ENCODE data around the gene ADGRV1.

The ADGRV1 gene

DNA sequence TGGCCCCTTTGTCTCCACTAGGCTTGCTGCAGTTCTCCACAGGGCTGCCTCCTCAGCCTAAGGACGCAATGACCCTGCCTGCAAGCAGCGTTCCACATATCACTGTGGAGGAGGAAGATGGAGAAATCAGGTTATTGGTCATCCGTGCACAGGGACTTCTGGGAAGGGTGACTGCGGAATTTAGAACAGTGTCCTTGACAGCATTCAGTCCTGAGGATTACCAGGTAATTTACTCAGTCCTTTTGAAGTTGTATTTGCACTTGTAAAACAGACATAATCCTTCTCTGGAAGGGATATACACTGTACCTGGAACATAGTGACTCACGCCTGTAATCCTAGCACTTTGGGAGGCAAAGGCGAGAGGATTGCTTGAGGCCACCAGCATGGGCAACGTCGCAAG, 116.6 kb downstream of the ADGRV1 start:
- no peak for DNase-seq
- no peaks in the 10 kb centered on the region for H4K20me1 ChIP-seq (ENCODE audit: insufficient read depth, low read length)
- no peak overlapping the region for H3K4me2 ChIP-seq (ENCODE audit: insufficient read depth, low read length)
- H3K79me2 ChIP-seq (ENCODE audit: insufficient read depth, low read length): no peaks in the 10 kb centered on the region
- no peak for ATAC-seq (ENCODE audit: insufficient read depth, low read depth)
- H3K27me3 ChIP-seq (ENCODE audit: insufficient read depth, low read length, poor library complexity): no peaks in the 10 kb centered on the region
- TF ChIP-seq EZH2 (IDR thresholded peaks at IDR 0.05; ENCODE audit: borderline replicate concordance, low read depth, low read length, severe bottlenecking): no peak
- no peak for TF ChIP-seq CTCF (IDR thresholded peaks at IDR 0.05; ENCODE audit: borderline replicate concordance, extremely low read depth, low read length, poor library complexity, severe bottlenecking)
- no peak overlapping the region for H3K9ac ChIP-seq (ENCODE audit: low read depth, low read length)
- no peak overlapping the region for H3K27ac ChIP-seq (ENCODE audit: low read length)
- H3K4me3 ChIP-seq (ENCODE audit: low read depth in 1 of 2, low read length in 2 of 2): no peak overlapping the region
- H3K4me1 ChIP-seq (ENCODE audit: insufficient read depth, low read length): no peaks in the 10 kb centered on the region
- H3K9me3 ChIP-seq (ENCODE audit: insufficient read depth, low read length, severe bottlenecking): no peaks in the 10 kb centered on the region
- H2AFZ ChIP-seq (ENCODE audit: low read depth, low read length): no peak overlapping the region
- H3K36me3 ChIP-seq (ENCODE audit: insufficient read depth, low read length): no peaks in the 10 kb centered on the region

GRCh38 chr5:90680921-90681563, 122.4 kb downstream of the ADGRV1 start:
- H4K20me1 ChIP-seq (ENCODE audit: insufficient read depth, low read length): no peaks in the 10 kb centered on the region
- H3K79me2 ChIP-seq (ENCODE audit: insufficient read depth, low read length): no peaks in the 10 kb centered on the region
- H3K27me3 ChIP-seq (ENCODE audit: insufficient read depth, low read length, poor library complexity): no peaks in the 10 kb centered on the region
- H3K27ac ChIP-seq (ENCODE audit: low read length): no peak overlapping the region
- H3K4me1 ChIP-seq (ENCODE audit: insufficient read depth, low read length): no peaks in the 10 kb centered on the region
- no peak overlapping the region for H2AFZ ChIP-seq (ENCODE audit: low read depth, low read length)
- H3K4me3 ChIP-seq (ENCODE audit: low read depth in 1 of 2, low read length in 2 of 2): no peak overlapping the region
- no peaks in the 10 kb centered on the region for H3K36me3 ChIP-seq (ENCODE audit: insufficient read depth, low read length)
- no peaks in the 10 kb centered on the region for H3K9me3 ChIP-seq (ENCODE audit: insufficient read depth, low read length, severe bottlenecking)
- ATAC-seq (ENCODE audit: insufficient read depth, low read depth) (no peak), DNase-seq (no peak)
- no peak overlapping the region for H3K4me2 ChIP-seq (ENCODE audit: insufficient read depth, low read length)
- H3K9ac ChIP-seq (ENCODE audit: low read depth, low read length): no peak overlapping the region
- TF ChIP-seq CTCF (IDR thresholded peaks at IDR 0.05; ENCODE audit: borderline replicate concordance, extremely low read depth, low read length, poor library complexity, severe bottlenecking): no peak
- TF ChIP-seq EZH2 (IDR thresholded peaks at IDR 0.05; ENCODE audit: borderline replicate concordance, low read depth, low read length, severe bottlenecking): no peak

DNA sequence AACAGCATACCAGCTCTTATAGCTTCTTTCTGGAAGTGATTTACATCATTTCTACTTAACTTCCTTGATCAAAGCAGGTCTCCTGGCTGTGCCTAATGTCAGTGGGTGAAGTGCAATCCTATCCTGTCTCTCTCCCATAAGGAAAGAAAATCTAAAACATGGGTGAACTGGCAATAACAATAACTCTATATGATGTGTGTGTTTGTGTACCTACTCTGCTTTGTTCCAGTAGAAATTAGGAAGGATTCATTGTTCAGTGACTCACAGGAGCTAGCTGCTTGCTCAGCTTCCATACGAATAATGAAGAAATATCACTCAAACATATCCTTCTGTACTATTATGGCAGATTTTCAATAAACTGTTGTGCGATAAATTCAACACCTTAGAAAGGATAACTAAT, 123.7 kb downstream of the ADGRV1 start:
- DNase-seq (no peak), ATAC-seq (ENCODE audit: insufficient read depth, low read depth) (no peak)
- H3K4me2 ChIP-seq (ENCODE audit: insufficient read depth, low read length): no peak overlapping the region
- H3K27me3 ChIP-seq (ENCODE audit: insufficient read depth, low read length, poor library complexity): no peaks in the 10 kb centered on the region
- H3K79me2 ChIP-seq (ENCODE audit: insufficient read depth, low read length): no peaks in the 10 kb centered on the region
- TF ChIP-seq EZH2 (IDR thresholded peaks at IDR 0.05; ENCODE audit: borderline replicate concordance, low read depth, low read length, severe bottlenecking) (no peak), CTCF (IDR thresholded peaks at IDR 0.05; ENCODE audit: borderline replicate concordance, extremely low read depth, low read length, poor library complexity, severe bottlenecking) (no peak)
- H4K20me1 ChIP-seq (ENCODE audit: insufficient read depth, low read length): no peaks in the 10 kb centered on the region
- no peak overlapping the region for H3K4me3 ChIP-seq (ENCODE audit: low read depth in 1 of 2, low read length in 2 of 2)
- H3K9ac ChIP-seq (ENCODE audit: low read depth, low read length): no peak overlapping the region
- H3K36me3 ChIP-seq (ENCODE audit: insufficient read depth, low read length): no peaks in the 10 kb centered on the region
- H3K9me3 ChIP-seq (ENCODE audit: insufficient read depth, low read length, severe bottlenecking): no peaks in the 10 kb centered on the region
- no peaks in the 10 kb centered on the region for H3K4me1 ChIP-seq (ENCODE audit: insufficient read depth, low read length)
- no peak overlapping the region for H3K27ac ChIP-seq (ENCODE audit: low read length)
- no peak overlapping the region for H2AFZ ChIP-seq (ENCODE audit: low read depth, low read length)

Measured in DND-41 (cell line).